Suprapubic skin (tissue), 4 donors: ENCODE measurements around the gene BDNF. TPM values are rescaled to one million over a fixed set of nuclear protein-coding genes. Genes with fewer than 3 reads are reported as not detected.
A peak's percentile ranks its signal among the peaks of the same experiment; 100 is the strongest.

Experiments used
- DNase-seq, 2 donors: peaks; one replicate each; pipeline ENCODE4 v3.0.0-alpha.2; 2019; ENCODE audit warnings: low spot score in 2 of 2
- H3K27ac ChIP-seq: fragments of 200-600 bp; sonication (generic); one replicate; pipeline ENCODE4 v1.5.1; 2019
- H3K27me3 ChIP-seq: fragments of 200-600 bp; sonication (generic); one replicate; pipeline ENCODE4 v1.5.1; 2019
- H3K36me3 ChIP-seq: fragments of 200-600 bp; sonication (generic); one replicate; pipeline ENCODE4 v1.5.1; 2019
- H3K4me1 ChIP-seq: fragments of 200-600 bp; sonication (generic); one replicate; pipeline ENCODE4 v1.5.1; 2019
- H3K4me3 ChIP-seq: fragments of 200-600 bp; sonication (generic); one replicate; pipeline ENCODE4 v1.5.1; 2019; ENCODE audit warnings: mild to moderate bottlenecking
- H3K9me3 ChIP-seq: fragments of 200-600 bp; sonication (generic); one replicate; pipeline ENCODE4 v1.5.1; 2019
- EP300 ChIP-seq: sonication (generic); formaldehyde crosslinking; IDR thresholded peaks from one replicate; pipeline ENCODE4 v1.6.1; 2017; ENCODE audit warnings: antibody characterized with exemption
- POLR2A ChIP-seq, 2 donors: fragments of 450-650 bp; IDR thresholded peaks; one replicate each; pipeline ENCODE4 v1.6.1; 2017; ENCODE audit warnings: antibody characterized with exemption in 2 of 2, mild to moderate bottlenecking in 2 of 2, moderate library complexity in 2 of 2
- POLR2AphosphoS5 ChIP-seq, 3 donors: sonication (generic); formaldehyde crosslinking; IDR thresholded peaks; one replicate each; pipeline ENCODE4 v1.6.1; 2017; ENCODE audit warnings: antibody characterized with exemption in 3 of 3
- WGBS: methylation state at CpG from one replicate; pipeline ENCODE4 v1.1.5; 2018; 5-methylcytosine and 5-hydroxymethylcytosine counted together
- total RNA-seq, 4 donors: library from RNA; depleted of rRNA; stranded (reverse); fragments of >200 nt; gene quantifications; one replicate each; pipeline ENCODE4 v1.1.0, GENCODE V29; 2016
- TF ChIP-seq, protein P1 (sequence below), 2 donors: fragments of 200-600 bp in 1 of 2; fragments of 450-650 bp in 1 of 2; sonication (generic) in 1 of 2; IDR thresholded peaks; one replicate each; pipeline ENCODE4 v1.5.1; 2016 to 2019; ENCODE audit warnings: antibody characterized with exemption in 2 of 2, mild to moderate bottlenecking in 1 of 2, moderate library complexity in 1 of 2

BDNF gene
- total RNA-seq, 4 donors from 2014 or later: 0.17 to 2.0 (median 0.54) TPM

DNA sequence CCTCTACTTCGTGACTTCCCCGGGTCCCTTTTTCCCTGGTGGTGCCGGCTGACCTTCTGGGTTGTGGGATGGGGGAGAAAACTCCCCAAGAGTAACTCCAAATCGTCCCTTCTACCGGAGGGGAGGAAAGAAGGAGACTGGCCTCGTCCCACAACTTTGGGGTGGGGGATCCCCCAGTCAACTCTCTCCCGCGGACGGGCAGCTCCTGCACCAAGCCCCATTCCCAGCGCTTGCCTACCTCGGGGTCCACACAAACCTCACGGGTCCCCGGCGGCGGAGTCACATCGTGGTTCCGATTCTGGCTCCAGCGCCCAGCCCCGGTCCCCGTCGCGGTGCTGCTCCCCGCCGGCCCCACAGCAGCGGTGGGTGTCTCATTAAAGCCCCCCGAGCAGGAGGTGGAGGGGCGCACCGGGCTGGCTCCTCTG lies 317 bp downstream of the BDNF start:
- DNase-seq: no peak
- WGBS: 0% methylated on average over 22 of the region's 28 CpGs
- H3K36me3 ChIP-seq: no peaks in the 10 kb centered on the region
- H3K9me3 ChIP-seq: no peaks in the 10 kb centered on the region
- TF ChIP-seq EP300 (no peak), POLR2AphosphoS5 (IDR thresholded peaks at IDR 0.05) (no peak), POLR2A (IDR thresholded peaks at IDR 0.05) (no peak)
- TF ChIP-seq, protein P1, sequence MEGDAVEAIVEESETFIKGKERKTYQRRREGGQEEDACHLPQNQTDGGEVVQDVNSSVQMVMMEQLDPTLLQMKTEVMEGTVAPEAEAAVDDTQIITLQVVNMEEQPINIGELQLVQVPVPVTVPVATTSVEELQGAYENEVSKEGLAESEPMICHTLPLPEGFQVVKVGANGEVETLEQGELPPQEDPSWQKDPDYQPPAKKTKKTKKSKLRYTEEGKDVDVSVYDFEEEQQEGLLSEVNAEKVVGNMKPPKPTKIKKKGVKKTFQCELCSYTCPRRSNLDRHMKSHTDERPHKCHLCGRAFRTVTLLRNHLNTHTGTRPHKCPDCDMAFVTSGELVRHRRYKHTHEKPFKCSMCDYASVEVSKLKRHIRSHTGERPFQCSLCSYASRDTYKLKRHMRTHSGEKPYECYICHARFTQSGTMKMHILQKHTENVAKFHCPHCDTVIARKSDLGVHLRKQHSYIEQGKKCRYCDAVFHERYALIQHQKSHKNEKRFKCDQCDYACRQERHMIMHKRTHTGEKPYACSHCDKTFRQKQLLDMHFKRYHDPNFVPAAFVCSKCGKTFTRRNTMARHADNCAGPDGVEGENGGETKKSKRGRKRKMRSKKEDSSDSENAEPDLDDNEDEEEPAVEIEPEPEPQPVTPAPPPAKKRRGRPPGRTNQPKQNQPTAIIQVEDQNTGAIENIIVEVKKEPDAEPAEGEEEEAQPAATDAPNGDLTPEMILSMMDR (IDR thresholded peaks at IDR 0.05): no peak
- H3K27me3 ChIP-seq: peaks cover 63% of the 10 kb centered on the region
- H3K27ac ChIP-seq: no peak overlapping the region
- peaks cover 31% of the 10 kb centered on the region for H3K4me1 ChIP-seq
- H3K4me3 ChIP-seq: peak overlapping the region; percentile 63

DNA sequence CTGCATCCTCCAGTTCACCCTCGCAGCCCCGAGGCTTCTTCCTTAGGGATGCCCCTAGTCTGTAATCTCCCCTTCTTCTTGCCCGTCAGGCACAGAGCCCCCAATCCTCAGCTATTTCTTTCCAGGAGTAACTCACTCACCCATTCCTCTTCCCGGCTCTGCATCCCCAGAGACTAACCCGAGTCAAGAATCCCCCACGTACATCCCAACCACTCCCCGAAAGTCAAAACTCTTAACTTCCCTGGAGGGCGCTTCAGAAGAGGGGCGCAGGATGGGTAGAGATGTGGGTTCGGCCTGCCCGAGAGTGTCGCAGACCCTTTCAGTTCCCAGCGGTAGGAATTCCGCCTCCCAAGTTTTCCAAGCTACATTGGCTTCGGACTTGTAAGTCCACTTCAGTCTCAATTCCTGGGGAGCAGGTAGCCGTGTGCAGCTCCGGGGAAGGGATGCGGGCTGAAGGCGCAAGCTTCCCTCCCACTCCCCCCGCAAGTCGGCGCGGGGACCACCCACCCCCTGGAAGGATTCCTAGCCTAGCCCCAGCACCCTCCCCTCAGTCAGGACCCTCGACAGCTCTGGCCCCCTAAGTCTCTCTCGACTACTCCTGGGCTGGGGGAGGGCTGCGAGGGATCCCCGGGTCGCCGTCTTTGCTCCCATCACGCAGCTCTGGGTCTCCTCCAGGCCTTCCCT lies 871 bp downstream of the BDNF start:
- peaks cover 63% of the 10 kb centered on the region for H3K27me3 ChIP-seq
- TF ChIP-seq, protein P1 (IDR thresholded peaks at IDR 0.05): peak in 1 of 2 donors; percentile 2
- TF ChIP-seq EP300: no peak
- H3K4me3 ChIP-seq: peak overlapping the region; percentile 63
- H3K36me3 ChIP-seq: no peaks in the 10 kb centered on the region
- 0% methylated on average over 19 of the region's 30 CpGs for WGBS
- no peak for DNase-seq
- no peaks in the 10 kb centered on the region for H3K9me3 ChIP-seq
- H3K27ac ChIP-seq: no peak overlapping the region
- peaks cover 31% of the 10 kb centered on the region for H3K4me1 ChIP-seq

DNA sequence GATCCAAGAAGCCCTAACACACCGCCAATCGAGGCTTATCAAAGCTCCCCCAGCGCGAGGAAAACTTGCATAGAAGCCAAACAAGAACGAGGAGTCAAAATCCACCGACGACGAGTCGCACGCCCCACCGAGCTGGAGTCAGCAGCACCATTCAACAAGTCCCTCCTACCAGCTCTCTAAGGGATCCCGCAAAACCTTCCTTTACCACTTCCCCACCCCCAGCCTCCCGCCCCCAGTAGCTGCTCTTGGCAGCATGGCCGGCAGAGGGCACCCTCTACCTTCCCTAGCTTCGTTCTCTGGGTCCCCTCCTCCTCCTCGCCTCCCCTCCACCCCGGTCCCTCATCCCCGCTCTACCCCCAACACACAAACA lies 1.4 kb downstream of the BDNF start:
- Histone ChIP-seq H3K9me3 (no peaks in the 10 kb centered on the region), H3K27ac (no peak overlapping the region), H3K27me3 (peaks cover 63% of the 10 kb centered on the region), H3K36me3 (no peaks in the 10 kb centered on the region), H3K4me1 (peaks cover 31% of the 10 kb centered on the region), H3K4me3 (peak overlapping the region; percentile 63)
- WGBS: 2% methylated on average over 18 of the region's 18 CpGs
- TF ChIP-seq POLR2A (IDR thresholded peaks at IDR 0.05): no peak
- TF ChIP-seq, protein P1 (IDR thresholded peaks at IDR 0.05): peak in 1 of 2 donors; percentile 79
- DNase-seq: peak; percentile 72 to 86

DNA sequence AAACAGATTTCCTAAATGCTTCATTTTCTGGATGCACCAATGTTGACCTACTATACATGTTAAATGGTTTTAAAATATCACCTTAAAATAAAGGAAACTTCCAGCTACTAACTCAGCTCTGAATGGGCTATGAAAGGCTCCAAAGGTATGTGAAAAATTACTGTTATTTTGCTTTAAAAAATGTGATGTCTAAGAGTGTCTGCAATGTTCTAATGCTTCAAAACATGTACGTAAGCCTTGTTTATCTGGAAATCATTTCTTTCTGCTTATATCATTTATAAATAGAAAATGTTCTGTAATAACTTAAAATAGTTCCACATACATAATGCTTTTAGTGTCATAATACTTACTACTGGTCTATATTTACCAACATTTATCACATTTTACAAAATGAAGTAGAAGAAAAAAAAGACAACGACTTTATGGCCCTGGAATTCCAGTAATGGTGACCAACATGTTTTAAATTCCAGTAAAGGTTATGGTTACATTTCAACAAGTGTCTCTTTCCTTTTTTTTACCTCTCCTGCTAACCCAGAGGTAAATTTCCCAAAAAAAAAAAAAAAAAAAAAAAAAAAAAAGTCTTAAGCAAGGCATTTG lies 2.5 kb downstream of the BDNF start:
- Histone ChIP-seq H3K9me3 (no peaks in the 10 kb centered on the region), H3K4me1 (peaks cover 31% of the 10 kb centered on the region), H3K27me3 (peaks cover 60% of the 10 kb centered on the region), H3K27ac (no peak overlapping the region), H3K36me3 (no peaks in the 10 kb centered on the region), H3K4me3 (no peak overlapping the region)
- DNase-seq: no peak
- TF ChIP-seq, protein P1 (IDR thresholded peaks at IDR 0.05): no peak
- TF ChIP-seq POLR2AphosphoS5 (IDR thresholded peaks at IDR 0.05): no peak
- no peak for TF ChIP-seq POLR2A (IDR thresholded peaks at IDR 0.05)
- no peak for TF ChIP-seq EP300
- 64% methylated on average over 2 of the region's 2 CpGs for WGBS

DNA sequence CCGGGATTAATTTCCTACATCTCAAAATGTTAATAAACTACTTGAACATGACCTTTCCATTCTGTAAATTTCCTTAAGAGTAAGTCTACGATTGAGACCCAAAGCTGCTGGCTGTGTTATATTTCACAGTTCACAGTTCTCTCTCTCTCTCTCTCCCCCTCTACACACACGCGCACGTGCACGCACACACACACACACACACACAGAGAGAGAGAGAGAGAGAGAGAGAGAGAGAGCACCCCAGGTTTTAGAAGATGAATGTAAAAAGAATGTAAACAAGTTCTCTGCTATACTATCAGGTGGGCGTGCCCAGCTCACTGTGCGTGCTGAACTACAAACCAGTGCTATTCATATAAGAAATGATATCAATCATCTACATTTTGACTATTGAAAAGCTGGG lies 3.3 kb downstream of the BDNF start:
- H3K9me3 ChIP-seq: no peaks in the 10 kb centered on the region
- H3K36me3 ChIP-seq: no peaks in the 10 kb centered on the region
- H3K4me3 ChIP-seq: no peak overlapping the region
- no peak for DNase-seq
- TF ChIP-seq POLR2A (IDR thresholded peaks at IDR 0.05) (no peak), EP300 (no peak), POLR2AphosphoS5 (IDR thresholded peaks at IDR 0.05) (no peak)
- TF ChIP-seq, protein P1 (IDR thresholded peaks at IDR 0.05): no peak
- 54% methylated on average over 8 of the region's 8 CpGs for WGBS
- H3K4me1 ChIP-seq: peaks cover 31% of the 10 kb centered on the region
- no peak overlapping the region for H3K27ac ChIP-seq
- peaks cover 54% of the 10 kb centered on the region for H3K27me3 ChIP-seq
